ENCODE results near the gene TADA2A.

Gene TADA2A

GRCh38 chr17:37406635-37407461 lies at the start of gene TADA2A, which contains the start of gene ACACA:
Gene TADA2A (plus strand): TSS chr17:37406886. CDS start chr17:37411366, 4,480 bp downstream.
Gene ACACA (minus strand): TSS chr17:37406836. CDS start chr17:37406299, 537 bp downstream.
- DNase-seq, result peak; percentile 82

DNA sequence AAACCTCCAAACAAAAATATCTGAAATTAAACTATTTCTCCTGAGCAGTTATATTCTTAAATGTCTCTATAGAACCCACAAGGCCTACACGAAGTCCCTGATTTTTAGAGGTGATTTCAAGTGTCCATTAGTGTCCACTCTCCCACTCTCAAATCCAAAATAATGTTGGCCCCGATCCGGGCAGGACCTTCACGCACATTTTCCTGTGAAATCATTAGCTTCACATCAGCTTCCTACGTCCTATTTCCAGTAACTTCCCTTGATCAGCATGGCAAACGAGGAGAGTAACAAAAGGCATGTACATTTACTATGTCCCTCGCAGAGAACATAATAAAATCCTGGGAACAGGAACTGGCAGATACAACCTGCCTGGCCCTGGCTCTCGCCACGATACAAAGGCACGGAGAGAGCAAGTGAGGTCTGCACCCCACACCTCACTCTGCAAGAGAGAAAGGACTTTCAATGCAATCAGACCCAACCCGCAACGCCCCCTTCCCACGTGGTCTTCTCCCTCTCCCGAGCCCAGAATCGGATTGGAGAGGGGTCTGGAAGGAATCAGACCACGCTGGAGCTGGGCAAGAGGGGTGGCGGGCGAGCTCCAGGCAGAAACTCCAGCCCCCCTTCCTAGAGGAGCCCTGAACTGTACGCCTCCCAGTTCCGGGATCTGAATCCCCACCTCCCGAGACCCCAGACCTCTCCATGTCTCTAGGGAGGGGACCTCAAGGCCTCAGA lies 48.4 kb upstream of the TADA2A start:
- peak; percentile 60 for DNase-seq

GRCh38 chr17:37358830-37359681 lies 47.6 kb upstream of the TADA2A start:
- peak; percentile 67 for DNase-seq

- no peak for DNase-seq
Observed at GRCh38 chr17:37359682-37360188, 47.0 kb upstream of the TADA2A start.

- no peak for DNase-seq
Observed at GRCh38 chr17:37360632-37361031, 46.1 kb upstream of the TADA2A start.

DNA sequence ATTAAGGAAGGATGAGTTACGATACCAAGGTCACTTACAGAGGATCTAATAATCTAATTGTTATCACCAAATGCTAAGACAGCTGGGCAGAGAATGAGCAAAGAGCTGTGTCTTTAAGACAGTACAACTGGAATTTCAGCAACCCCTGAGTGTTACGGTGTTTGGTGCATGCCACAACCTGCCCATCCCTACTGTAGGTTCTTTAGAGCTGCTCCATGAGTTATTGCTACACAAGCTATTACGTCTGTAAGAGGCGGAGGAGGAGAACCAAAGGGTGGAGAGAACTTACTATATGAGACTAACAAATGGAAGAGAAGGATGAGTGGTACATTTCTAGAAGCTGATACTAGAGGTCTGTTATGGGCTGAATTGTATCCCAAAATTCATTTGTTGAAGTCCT lies 45.1 kb upstream of the TADA2A start:
- DNase-seq, result no peak

DNA sequence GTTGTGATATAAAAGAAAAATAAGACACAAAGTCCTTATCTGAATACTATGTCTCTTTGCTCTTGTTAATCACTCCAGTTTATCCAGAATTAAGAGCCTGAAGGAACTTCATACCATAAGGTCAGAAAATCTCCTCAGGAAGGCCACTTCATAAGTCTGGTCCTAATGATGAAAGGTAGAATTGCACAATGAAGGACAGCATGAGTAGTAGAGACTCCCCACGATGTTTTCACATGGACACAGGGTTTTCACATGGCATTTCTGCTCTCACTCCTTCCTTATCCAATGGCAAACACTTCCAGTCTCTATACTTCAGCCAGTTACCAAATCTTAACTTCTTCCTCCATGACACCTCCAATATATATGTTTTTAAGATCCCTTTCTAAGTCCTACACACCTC lies 41.1 kb upstream of the TADA2A start:
- DNase-seq, result no peak

GRCh38 chr17:37368577-37368976 lies 38.1 kb upstream of the TADA2A start:
- no peak for DNase-seq

- DNase-seq, result peak; percentile 73
Observed at GRCh38 chr17:37373530-37374159, 33.0 kb upstream of the TADA2A start.

GRCh38 chr17:37375706-37376105 lies 31.0 kb upstream of the TADA2A start, which contains the start of gene C17orf78:
Gene C17orf78 (plus strand): TSS chr17:37375985. CDS start chr17:37376093, 108 bp downstream.
- no peak for DNase-seq

DNA sequence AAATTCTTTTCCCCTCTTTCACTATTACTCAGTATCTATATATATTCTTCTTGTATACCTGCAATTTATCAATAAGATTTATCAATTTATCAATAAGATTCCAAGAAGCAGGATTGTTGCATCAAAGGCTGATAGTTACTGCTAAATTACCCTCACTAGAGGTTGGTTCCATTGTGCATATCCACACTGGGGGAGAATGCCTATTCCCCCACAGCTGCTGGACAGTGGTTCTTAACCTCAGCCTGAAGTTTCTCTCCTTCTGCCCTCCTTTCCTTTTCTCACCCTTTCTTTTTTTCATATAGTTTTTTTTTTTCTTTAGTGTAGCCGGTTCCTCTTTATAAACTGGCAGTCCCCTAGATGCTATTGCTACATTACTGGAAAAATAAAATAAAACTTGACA lies 24.6 kb upstream of the TADA2A start:
- no peak for DNase-seq

- no peak for DNase-seq
Observed at GRCh38 chr17:37384560-37385149, 22.0 kb upstream of the TADA2A start.

DNA sequence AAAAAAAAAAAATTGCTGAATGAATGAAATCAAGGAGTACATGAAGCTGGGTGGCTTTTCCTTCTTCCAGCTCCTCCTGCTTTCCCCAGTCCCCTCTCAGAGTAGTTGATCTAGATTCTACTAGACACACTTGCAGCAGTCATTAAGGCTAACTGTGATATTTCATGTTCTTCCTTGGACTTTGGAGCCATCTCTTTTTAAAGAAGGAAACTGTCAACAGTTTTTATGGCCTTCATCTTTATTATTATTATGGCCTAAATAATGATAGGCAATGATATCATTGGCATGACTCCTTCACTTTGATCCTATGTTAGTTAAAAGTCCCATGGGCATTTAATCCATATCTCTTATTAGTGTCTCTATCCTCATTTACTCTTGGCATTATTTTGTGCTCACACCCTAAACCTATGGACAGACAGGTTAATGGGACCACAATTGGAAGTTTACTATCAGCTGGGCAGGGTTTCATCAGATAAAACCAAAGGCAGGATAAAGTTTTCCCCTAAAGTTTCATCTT lies 21.2 kb upstream of the TADA2A start:
- DNase-seq, result no peak

DNA sequence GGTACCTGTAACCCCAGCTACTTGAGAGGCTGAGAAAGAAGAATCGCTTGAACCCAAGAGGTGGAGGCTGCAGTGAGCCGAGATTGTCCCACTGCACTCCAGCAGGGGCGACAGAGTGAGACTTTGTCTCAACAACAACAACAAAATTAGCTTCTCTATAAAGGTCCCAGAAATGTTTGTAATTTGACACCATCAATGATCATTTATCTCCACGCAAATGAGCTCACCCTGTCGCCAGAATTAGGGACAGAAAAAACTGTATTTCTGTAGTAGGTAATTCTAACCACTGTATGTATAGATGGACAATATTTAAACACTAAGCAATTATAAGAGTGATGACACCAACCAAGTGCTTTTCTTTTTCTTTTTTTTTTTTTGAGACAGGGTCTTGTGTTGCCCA lies 20.2 kb upstream of the TADA2A start:
- no peak for DNase-seq

DNA sequence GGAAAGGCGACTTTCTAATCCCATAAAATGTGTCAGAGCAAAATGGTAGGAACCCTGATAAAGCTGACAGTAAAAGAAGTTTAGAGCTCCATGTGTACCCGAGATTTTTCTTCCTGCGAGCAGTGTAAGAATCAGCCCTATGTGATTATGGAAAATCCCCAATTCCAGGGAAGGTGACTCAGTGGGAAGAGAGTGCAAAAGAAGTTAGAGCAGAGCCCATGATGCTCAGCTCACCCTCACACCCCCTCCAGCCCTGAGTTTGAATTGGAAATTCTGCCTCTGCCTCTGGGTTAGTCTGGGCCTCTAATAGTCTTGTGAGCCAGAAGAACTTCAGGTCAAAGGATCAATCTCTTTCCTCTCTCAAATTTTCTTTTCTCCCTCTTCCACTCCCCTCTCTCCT lies 18.4 kb upstream of the TADA2A start:
- DNase-seq, result no peak

DNA sequence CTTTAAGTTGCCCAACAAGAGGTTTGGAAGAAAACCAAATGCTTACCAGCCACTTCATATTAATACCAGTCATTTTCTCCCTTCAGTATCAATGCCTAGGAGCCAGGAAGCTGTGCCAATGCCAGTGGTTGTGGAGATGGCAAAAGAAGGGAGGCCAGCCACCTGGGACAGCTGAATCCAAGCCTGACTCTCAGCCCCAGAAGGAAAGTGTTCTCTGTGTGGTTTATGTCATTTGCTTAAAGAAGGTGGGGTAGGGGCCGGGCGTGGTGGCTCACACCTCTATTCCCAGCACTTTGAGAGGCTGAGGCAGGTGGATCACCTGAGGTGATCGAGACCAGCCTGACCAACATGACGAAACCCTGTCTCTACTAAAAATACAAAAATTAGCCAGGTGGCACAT lies 17.5 kb upstream of the TADA2A start:
- DNase-seq, result no peak

- no peak for DNase-seq
Observed at GRCh38 chr17:37391146-37391545, 15.5 kb upstream of the TADA2A start.

- DNase-seq, result no peak
Observed at GRCh38 chr17:37392024-37392590, 14.6 kb upstream of the TADA2A start.

- no peak for DNase-seq
Observed at GRCh38 chr17:37393352-37393751, 13.3 kb upstream of the TADA2A start.

DNA sequence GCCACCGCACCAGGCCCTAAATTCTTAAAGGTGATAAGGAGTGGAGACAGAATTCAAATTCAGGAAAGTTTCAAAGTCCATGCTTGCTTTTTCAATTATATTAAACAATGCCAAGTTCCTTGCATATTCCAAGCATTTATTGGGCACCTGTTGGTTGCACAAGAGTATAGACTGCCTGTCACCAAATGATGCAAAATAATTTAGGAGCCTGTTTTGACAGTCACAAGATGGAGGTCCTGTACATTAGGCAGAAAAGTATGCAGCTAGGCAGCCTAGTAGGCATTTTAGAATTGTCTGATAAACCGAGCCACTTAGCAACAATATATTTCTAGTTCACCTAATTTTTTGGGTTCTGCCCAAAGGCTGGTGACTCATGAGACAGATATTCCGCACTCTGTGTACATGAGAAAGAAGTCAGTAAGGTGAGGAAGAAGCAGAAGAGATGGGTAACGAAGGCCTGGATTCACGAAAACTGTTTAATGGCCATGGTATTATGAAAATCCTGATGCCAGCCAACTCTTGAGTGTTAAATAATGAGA lies 7.4 kb upstream of the TADA2A start:
- DNase-seq, result no peak

DNA sequence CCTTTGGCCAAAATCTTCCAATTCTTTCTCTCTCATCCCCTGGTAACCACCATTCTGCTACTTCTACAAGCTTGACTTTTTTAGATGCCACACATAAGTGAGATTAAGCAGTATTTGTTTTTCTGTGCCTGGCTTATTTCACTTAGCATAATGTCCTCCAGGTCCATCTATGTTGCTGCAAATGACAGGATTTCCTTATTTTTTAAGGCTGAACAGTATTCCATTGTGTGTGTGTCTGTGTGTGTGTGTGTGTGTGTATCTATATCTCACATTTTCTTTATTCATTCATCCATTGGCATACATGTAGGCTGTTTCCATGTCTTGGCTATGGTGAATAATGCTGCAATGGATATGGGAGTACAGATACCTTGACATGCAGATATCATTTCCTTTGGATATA lies 6.2 kb upstream of the TADA2A start:
- no peak for DNase-seq
